Fibroblast of the aortic adventitia (primary cell): ENCODE measurements around the gene TSPAN14. TPM values are rescaled to one million over a fixed set of nuclear protein-coding genes. Genes with fewer than 3 reads are reported as not detected.
A peak's percentile ranks its signal among the peaks of the same experiment; 100 is the strongest.

Experiments used
- DNase-seq: peaks from one replicate; pipeline ENCODE4 v3.0.0-alpha.2; 2010; ENCODE audit warnings: low read depth
- H3K4me3 ChIP-seq: 2 replicates; pipeline ENCODE4 v1.5.1; 2011; ENCODE audit warnings: low read depth, mild to moderate bottlenecking, control low read depth, low read length, moderate library complexity
- CTCF ChIP-seq: IDR thresholded peaks from 2 replicates; pipeline ENCODE4 v1.5.1; 2011; ENCODE audit warnings: mild to moderate bottlenecking, low read length, control low read depth, inconsistent platforms; ENCODE audit not compliant: insufficient read depth
- total RNA-seq: library from RNA; depleted of rRNA; stranded (reverse); fragments of >200 nt; gene quantifications from 2 replicates; pipeline ENCODE4 v1.2.3, GENCODE V29; 2012; ENCODE audit warnings: low replicate concordance

Gene TSPAN14
- total RNA-seq, 1 donor, result 21.3 TPM

- no peak for DNase-seq
- TF ChIP-seq CTCF, result no peak
- H3K4me3 ChIP-seq, result no peak overlapping the region
Measured at GRCh38 chr10:80442879-80443278, 11.2 kb upstream of the TSPAN14 start.

GRCh38 chr10:80443531-80443974, 10.6 kb upstream of the TSPAN14 start:
- DNase-seq, result no peak
- peak; percentile 37 for TF ChIP-seq CTCF
- no peak overlapping the region for H3K4me3 ChIP-seq

GRCh38 chr10:80444124-80444523, 10.0 kb upstream of the TSPAN14 start:
- TF ChIP-seq CTCF, result no peak
- no peak for DNase-seq
- no peak overlapping the region for H3K4me3 ChIP-seq

GRCh38 chr10:80444646-80445319, 9.3 kb upstream of the TSPAN14 start:
- H3K4me3 ChIP-seq, result no peak overlapping the region
- peak; percentile 93 for TF ChIP-seq CTCF
- peak; percentile 83 for DNase-seq

- no peak for DNase-seq
- no peak for TF ChIP-seq CTCF
- H3K4me3 ChIP-seq, result no peak overlapping the region
Measured at GRCh38 chr10:80447436-80448190, 6.5 kb upstream of the TSPAN14 start.

- DNase-seq, result no peak
- TF ChIP-seq CTCF, result no peak
- no peak overlapping the region for H3K4me3 ChIP-seq
Measured at GRCh38 chr10:80448209-80448942, 5.7 kb upstream of the TSPAN14 start.
